ENCODE results near the gene HECTD4. TPM values are rescaled to one million over a fixed set of nuclear protein-coding genes. Genes with fewer than 3 reads are reported as not detected.

HECTD4 gene
- total RNA-seq, 1 experiment from 2014 or later = 30.0 TPM

DNA sequence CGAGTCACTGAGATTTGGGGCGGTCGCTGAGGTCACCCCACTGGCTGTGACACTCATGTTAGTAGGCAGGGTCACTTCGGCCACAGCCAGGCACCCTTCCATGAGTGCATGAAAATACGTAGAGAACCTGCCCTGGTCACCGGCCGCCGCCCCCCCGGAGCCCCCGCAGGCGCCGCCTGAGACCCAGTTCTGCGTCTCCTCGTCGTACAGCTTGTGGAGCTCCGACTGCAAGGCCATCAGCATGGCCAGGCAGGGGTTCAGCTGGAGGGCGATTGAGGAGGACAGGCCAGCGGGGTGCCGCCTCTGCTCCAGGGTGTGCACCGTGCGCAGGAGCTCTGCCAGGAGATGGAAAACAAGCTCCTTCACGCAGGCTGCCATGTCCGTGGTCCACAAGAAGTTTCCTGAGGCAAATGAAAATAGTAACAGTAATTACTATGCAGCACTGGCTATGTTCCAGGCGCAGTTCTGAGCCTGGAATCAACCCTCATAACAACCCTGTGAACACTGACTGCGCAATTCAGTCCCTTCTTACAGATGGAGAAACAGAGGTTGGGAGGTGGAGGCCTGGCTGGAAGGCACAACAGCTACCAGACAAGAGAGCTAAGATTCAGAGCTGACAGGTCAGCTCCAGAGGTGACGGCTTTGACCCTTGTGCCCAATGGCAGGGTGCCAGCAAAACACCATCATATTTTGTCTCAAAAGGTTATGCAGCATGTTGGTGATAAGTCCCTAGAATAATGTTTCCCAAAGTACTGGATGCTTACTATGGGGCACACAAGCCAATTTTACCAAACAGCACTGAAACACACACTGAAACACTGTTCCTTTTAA lies 196.9 kb downstream of the HECTD4 start:
- Histone ChIP-seq H2AFZ (ENCODE audit: low read length) (no peak overlapping the region), H3K18ac (ENCODE audit: insufficient read length, low read depth, low read length) (no peak overlapping the region), H2BK120ac (ENCODE audit: low read depth, low read length, poor library complexity, severe bottlenecking) (no peak overlapping the region), H3K27ac (ENCODE audit: insufficient read length, low read depth, low read length) (no peak overlapping the region), H3K9me3 (ENCODE audit: control insufficient read depth, low read depth, low read length) (no peaks in the 10 kb centered on the region), H3K27me3 (ENCODE audit: insufficient read depth, low read length) (no peaks in the 10 kb centered on the region), H2BK15ac (ENCODE audit: low read depth, low read length) (no peak overlapping the region), H4K5ac (ENCODE audit: insufficient read length, low read depth, low read length) (no peak overlapping the region), H2BK20ac (ENCODE audit: low read depth, low read length, poor library complexity, severe bottlenecking) (no peak overlapping the region), H3K56ac (ENCODE audit: insufficient read length, low read depth, low read length) (no peak overlapping the region), H3K14ac (ENCODE audit: insufficient read depth, low read length) (no peak overlapping the region), H3K4ac (ENCODE audit: low read depth, low read length) (no peak overlapping the region), H2AK5ac (ENCODE audit: insufficient read length, low read length) (no peak overlapping the region), H3K23me2 (ENCODE audit: insufficient read length, low read depth, low read length, poor library complexity, severe bottlenecking) (no peaks in the 10 kb centered on the region), H3K79me1 (ENCODE audit: insufficient read depth, low read depth, low read length, poor library complexity, severe bottlenecking) (no peaks in the 10 kb centered on the region), H2BK5ac (ENCODE audit: insufficient read length, low read length) (no peak overlapping the region), H3K9ac (ENCODE audit: extremely low read depth, insufficient read length, low read length) (no peak overlapping the region), H4K20me1 (ENCODE audit: control insufficient read depth, insufficient read depth, insufficient read length) (no peaks in the 10 kb centered on the region), H3K4me2 (ENCODE audit: insufficient read depth, insufficient read length, low read length) (no peak overlapping the region), H4K91ac (ENCODE audit: insufficient read length, low read depth, low read length) (no peak overlapping the region), H2BK12ac (ENCODE audit: insufficient read length, low read depth, low read length) (no peak overlapping the region), H3K4me1 (ENCODE audit: insufficient read depth, low read length) (peaks cover 7% of the 10 kb centered on the region), H3T11ph (ENCODE audit: low read length) (no peak overlapping the region), H3K23ac (ENCODE audit: insufficient read length, low read depth, low read length) (no peak overlapping the region), H4K8ac (replicated peaks; ENCODE audit: insufficient read length, low read depth, low read length) (no peak overlapping the region), H3K79me2 (ENCODE audit: insufficient read depth, low read length) (no peaks in the 10 kb centered on the region)
- no peak for DNase-seq
- Mint-ChIP-seq H3K9me3 (no peaks in the 10 kb centered on the region), H3K36me3 (ENCODE audit: insufficient read depth in 1 of 3, low read depth in 3 of 3) (peaks cover 5 to 32% (median 25%) of the 10 kb centered on the region in 3 experiments; a peak in 6 of 7 replicates), H3K4me1 (peaks cover 18 to 20% of the 10 kb centered on the region in 2 experiments), H3K27ac (peak overlapping the region in 2 of 3 experiments; percentile 44 to 70; a peak in 2 of 7 replicates), H3K4me3 (no peak overlapping the region), H3K27me3 (ENCODE audit: low read depth) (no peaks in the 10 kb centered on the region)
- TF ChIP-seq, protein P1, sequence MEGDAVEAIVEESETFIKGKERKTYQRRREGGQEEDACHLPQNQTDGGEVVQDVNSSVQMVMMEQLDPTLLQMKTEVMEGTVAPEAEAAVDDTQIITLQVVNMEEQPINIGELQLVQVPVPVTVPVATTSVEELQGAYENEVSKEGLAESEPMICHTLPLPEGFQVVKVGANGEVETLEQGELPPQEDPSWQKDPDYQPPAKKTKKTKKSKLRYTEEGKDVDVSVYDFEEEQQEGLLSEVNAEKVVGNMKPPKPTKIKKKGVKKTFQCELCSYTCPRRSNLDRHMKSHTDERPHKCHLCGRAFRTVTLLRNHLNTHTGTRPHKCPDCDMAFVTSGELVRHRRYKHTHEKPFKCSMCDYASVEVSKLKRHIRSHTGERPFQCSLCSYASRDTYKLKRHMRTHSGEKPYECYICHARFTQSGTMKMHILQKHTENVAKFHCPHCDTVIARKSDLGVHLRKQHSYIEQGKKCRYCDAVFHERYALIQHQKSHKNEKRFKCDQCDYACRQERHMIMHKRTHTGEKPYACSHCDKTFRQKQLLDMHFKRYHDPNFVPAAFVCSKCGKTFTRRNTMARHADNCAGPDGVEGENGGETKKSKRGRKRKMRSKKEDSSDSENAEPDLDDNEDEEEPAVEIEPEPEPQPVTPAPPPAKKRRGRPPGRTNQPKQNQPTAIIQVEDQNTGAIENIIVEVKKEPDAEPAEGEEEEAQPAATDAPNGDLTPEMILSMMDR (conservative IDR thresholded peaks at IDR 0.05) = no peak
- WGBS (ENCODE audit: extremely low coverage, insufficient read length, low lambda C conversion rate) = no CpG with 5 or more reads among the region's 26 CpGs

Data from H9 (cell line).